Measurements from ENCODE around the gene RAF1. TPM values are rescaled to one million over a fixed set of nuclear protein-coding genes. Genes with fewer than 3 reads are reported as not detected.
"Not testable (repeated sequence)": the region's sequence is repeated elsewhere in the genome, so short reads cannot be mapped to it uniquely, and the experiment has no call there.

RAF1 gene
- total RNA-seq, 4 donors from 2014 or later, result 73.2 to 107 (median 84.2) TPM

- H3K4me1 ChIP-seq, result peaks cover 13 to 52% (median 36%) of the 10 kb centered on the region in 3 donors
- no peak for DNase-seq
- 0% methylated on average over 1 to 5 of the region's 45 CpGs for WGBS, 2 donors
Measured at GRCh38 chr3:12663401-12663935, 449 bp downstream of the RAF1 start.

DNA sequence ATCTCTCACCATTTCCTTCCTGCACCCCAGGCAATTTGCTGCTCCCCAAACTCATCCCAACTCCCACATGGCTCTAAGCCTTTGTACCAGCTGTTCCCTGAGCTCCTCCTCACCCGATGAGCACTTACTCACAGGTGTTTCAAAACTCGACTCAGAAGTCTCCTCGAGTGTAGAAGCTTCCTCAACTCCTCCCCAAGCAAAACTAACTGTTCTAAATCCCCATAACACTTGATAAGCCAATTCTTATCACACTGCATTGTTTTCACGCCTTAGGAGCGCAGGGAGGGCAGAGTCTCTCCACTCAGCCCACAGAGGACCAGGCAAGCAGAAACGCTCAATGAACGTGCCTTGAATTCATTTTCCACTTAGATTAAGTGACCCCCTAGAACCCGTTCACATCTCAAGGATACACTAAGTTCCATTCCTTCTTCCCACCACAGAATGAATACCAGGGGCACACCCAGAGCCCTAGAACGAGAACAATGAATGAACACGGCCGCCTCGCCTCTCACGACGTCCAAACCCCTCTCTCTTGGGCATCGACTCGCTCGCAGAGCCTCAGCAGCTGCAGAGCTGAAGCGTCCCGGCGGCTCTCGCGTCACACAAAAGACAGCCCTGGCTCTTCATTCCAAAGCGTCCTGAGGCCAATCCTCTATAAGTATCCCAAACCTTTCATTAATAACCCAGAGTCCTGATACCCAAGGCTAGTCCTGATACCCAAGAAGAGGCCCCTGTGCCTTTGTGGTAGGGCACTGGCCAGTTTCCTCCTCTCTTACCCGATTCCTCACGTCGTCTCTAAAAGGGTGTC lies 1.1 kb downstream of the RAF1 start:
- Histone ChIP-seq H3K4me1 (peaks cover 13 to 58% (median 42%) of the 10 kb centered on the region in 3 donors), H3K9me3 (no peaks in the 10 kb centered on the region), H3K4me3 (peak overlapping the region; percentile 98 to 99 (median 98)), H3K27ac (peak overlapping the region; percentile 99 to 100 (median 100)), H3K27me3 (no peaks in the 10 kb centered on the region), H3K36me3 (no peaks in the 10 kb centered on the region)
- TF ChIP-seq CTCF (IDR thresholded peaks at IDR 0.05), result no peak
- peak in 2 of 4 donors; percentile 27 to 61 for TF ChIP-seq POLR2A (IDR thresholded peaks at IDR 0.05)
- intact Hi-C loops (cut with DNase I), result no loop called here
- DNase-seq, result no peak
- 0 to 1% methylated on average over 20 to 26 of the region's 26 CpGs for whole genome bisulfite sequencing, 2 donors

More at GRCh38 chr3:12663401-12663935, 449 bp downstream of the RAF1 start:
- H3K27ac ChIP-seq, result peak overlapping the region; percentile 99 to 100 (median 100)
- no peaks in the 10 kb centered on the region for H3K36me3 ChIP-seq
- intact Hi-C loops (cut with DNase I), result no loop called here
- H3K9me3 ChIP-seq, result no peaks in the 10 kb centered on the region
- peak overlapping the region; percentile 98 to 99 (median 98) for H3K4me3 ChIP-seq
- no peak for TF ChIP-seq POLR2A (IDR thresholded peaks at IDR 0.05)
- no peak for TF ChIP-seq CTCF (IDR thresholded peaks at IDR 0.05)
- H3K27me3 ChIP-seq, result no peaks in the 10 kb centered on the region

GRCh38 chr3:12661926-12662592 lies 1.9 kb downstream of the RAF1 start:
- Histone ChIP-seq H3K4me1 (peaks cover 13 to 65% (median 42%) of the 10 kb centered on the region in 3 donors), H3K36me3 (no peaks in the 10 kb centered on the region), H3K27me3 (no peaks in the 10 kb centered on the region), H3K4me3 (peak overlapping the region; percentile 98 to 99 (median 98)), H3K9me3 (no peaks in the 10 kb centered on the region), H3K27ac (peak overlapping the region; percentile 99 to 100 (median 100))
- DNase-seq, result no peak
- WGBS, 2 donors, result 21 to 26% methylated on average over 5 of the region's 5 CpGs
- intact Hi-C loops (cut with DNase I), result no loop called here
- TF ChIP-seq POLR2A (IDR thresholded peaks at IDR 0.05), result no peak
- TF ChIP-seq CTCF (IDR thresholded peaks at IDR 0.05), result no peak

DNA sequence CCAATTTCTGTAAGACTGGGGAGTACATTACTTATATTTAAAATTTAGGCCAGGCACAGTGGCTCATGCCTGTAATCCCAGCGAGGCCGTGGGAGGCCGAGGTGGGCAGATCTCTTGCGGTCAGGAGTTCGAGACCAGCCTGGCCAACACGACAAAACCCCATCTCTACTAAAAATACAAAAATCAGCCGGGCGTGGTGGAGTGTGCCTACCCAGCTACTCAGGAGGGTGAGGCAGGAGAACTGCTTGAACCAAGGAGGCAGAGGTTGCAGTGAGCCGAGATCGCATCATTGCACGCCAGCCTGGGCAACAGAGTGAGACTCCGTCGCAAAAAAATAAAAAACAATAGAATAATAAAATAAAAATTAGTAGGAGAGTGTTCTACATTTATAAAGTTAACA lies 2.5 kb downstream of the RAF1 start:
- H3K27me3 ChIP-seq; H3K9me3 ChIP-seq; intact Hi-C loops (cut with DNase I); H3K36me3 ChIP-seq; DNase-seq: not testable (repeated sequence)
- Histone ChIP-seq H3K4me3 (peak overlapping the region in 3 of 4 donors; percentile 98 to 99 (median 98)), H3K27ac (peak overlapping the region in 2 of 4 donors; percentile 99), H3K4me1 (peaks cover 13 to 71% (median 45%) of the 10 kb centered on the region in 3 donors)
- WGBS, 2 donors, result 67 to 85% methylated on average over 13 of the region's 13 CpGs

GRCh38 chr3:12660196-12660595 lies 3.7 kb downstream of the RAF1 start:
- Histone ChIP-seq H3K27me3 (no peaks in the 10 kb centered on the region), H3K4me3 (no peak overlapping the region), H3K36me3 (no peaks in the 10 kb centered on the region), H3K4me1 (peaks cover 17 to 83% (median 49%) of the 10 kb centered on the region in 3 donors), H3K9me3 (no peaks in the 10 kb centered on the region), H3K27ac (peak overlapping the region in 3 of 4 donors; percentile 55 to 99 (median 99))
- DNase-seq, result no peak
- intact Hi-C loops (cut with DNase I), result no loop called here
- WGBS, 2 donors, result 50 to 63% methylated on average over 1 to 2 of the region's 2 CpGs
- TF ChIP-seq CTCF (IDR thresholded peaks at IDR 0.05) (no peak), POLR2A (IDR thresholded peaks at IDR 0.05) (no peak)
